GM12872 (cell line): ENCODE results near the gene KHDRBS2.

Experiments used
- TF ChIP-seq, protein P1 (sequence below): IDR thresholded peaks from 3 replicates; pipeline ENCODE4 v1.5.1; 2011; ENCODE audit warnings: low read depth, mild to moderate bottlenecking, low read length, moderate library complexity; ENCODE audit not compliant: insufficient read depth

KHDRBS2 gene

DNA sequence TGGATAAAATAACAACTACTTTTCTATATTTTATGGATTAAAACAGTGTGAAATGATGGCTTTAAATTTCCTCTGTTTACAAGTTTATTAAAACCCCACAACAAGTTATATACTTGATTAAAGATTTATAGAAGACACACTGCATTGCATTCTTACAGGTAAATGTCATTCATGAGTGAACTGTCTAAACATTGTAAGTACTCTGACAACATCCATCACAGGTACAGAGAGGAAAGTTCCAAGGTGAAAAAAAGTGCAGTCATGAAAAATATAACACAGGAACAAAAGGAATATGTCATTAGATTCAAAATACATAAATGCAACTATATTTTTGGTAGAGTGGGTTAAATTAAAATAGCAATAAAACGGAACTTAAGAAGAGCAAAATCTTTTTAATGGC, 156.9 kb downstream of the KHDRBS2 start:
- TF ChIP-seq, protein P1, sequence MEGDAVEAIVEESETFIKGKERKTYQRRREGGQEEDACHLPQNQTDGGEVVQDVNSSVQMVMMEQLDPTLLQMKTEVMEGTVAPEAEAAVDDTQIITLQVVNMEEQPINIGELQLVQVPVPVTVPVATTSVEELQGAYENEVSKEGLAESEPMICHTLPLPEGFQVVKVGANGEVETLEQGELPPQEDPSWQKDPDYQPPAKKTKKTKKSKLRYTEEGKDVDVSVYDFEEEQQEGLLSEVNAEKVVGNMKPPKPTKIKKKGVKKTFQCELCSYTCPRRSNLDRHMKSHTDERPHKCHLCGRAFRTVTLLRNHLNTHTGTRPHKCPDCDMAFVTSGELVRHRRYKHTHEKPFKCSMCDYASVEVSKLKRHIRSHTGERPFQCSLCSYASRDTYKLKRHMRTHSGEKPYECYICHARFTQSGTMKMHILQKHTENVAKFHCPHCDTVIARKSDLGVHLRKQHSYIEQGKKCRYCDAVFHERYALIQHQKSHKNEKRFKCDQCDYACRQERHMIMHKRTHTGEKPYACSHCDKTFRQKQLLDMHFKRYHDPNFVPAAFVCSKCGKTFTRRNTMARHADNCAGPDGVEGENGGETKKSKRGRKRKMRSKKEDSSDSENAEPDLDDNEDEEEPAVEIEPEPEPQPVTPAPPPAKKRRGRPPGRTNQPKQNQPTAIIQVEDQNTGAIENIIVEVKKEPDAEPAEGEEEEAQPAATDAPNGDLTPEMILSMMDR: no peak

DNA sequence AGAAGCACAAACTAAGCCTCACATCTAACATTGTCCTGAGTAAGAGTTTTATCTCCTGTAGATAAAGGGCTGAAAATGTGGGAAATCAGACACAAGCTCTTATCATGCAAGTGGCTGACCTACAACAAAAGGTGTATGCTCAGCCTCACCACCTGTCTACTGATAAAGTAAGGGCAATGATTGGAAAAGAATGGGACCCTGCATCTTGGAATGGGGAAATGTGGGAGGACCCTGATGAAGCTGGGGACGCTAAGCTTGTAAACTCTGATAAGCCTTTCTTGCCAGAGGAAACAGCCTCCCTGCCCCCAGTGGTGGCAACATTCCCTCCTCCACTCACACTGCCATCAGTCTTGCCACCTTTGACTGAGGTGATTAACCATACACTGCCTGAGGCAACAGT, 166.6 kb downstream of the KHDRBS2 start:
- TF ChIP-seq, protein P1: no peak

DNA sequence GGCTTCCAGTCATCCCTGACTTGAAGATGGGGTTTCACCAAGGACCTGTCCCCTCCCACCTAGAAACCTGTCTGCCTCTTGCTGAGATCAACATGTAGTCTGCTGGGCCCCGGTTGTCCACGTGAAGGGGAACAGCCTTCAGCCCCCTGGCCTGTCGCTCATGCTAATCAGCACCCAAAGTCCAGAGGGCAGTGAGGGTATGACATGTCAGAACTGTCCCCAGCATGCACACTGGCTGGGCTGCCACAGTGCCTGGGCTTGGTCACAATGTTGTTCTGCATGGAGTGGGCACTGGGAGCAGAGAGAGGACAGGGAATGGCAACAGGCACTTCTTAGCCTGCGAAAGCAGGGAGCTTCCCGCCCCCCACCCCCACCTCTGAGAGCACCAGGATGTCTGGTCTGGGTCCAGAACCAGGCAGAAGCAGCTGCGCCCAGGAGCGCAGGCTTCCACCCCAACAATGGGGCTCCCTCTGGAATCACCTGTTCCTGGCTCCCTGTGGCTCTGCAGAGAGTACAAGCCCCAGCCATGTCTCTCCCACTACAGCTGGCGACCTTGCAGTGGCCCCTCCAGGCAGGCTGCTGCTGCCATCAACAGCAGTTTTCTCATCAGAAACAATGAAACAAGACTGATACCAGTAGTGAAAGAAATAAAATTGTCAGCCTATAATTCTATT, 182.7 kb downstream of the KHDRBS2 start:
- TF ChIP-seq, protein P1: no peak

DNA sequence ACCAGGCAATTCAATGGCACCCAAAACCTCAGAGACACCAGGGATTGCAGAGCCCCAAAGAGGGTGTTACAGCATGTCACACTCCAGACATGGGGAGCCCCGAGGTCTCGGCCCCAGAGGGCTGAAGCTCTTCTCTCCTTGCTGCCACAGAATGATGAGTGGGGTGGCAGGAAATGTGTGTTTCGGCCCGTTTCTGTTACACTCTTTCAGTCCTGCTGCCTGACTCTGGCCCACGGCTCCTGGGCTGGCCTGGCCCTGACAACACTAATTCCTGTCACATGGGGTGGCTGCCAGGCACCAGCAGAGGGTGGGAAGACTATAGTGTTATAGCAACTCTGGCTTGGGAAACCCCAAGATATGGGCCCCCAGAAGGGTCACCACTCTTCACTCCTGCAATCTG, 183.6 kb downstream of the KHDRBS2 start:
- TF ChIP-seq, protein P1: no peak

DNA sequence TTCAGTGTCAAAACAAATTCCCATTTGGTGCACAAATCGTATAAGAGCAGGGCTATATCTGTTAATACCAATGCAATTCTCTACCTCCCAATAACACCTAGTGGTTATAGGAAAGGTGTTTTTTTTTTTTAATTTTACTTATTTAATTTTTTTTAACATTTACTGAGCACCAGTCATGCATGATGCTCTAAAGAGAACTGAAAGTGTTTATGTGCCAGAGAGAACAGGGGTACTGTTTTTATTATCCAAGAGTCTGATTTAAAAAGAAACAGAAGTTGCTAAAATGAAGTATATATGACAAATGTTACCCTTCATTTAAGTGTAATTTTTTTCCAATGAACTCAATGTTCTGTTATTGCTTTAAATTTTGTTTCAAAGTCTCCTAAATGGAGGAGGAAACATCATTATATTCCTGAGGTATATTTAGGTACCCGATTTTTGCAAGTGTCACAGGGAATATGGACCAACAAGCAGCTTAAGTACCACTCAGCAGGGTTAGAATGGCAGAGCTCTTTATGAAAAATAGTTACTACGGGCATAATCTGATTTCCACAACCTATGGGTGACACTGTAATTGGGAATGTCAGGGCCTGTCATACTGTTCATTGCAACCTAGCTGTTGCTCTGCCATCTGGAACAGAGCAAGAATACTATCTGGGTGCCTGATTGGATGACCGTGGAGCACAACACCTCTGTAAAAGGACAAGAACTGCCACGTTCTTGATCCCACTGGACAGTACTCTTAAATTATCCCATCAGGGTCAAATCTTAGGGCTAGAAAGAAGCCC, 195.4 kb downstream of the KHDRBS2 start:
- TF ChIP-seq, protein P1: no peak

DNA sequence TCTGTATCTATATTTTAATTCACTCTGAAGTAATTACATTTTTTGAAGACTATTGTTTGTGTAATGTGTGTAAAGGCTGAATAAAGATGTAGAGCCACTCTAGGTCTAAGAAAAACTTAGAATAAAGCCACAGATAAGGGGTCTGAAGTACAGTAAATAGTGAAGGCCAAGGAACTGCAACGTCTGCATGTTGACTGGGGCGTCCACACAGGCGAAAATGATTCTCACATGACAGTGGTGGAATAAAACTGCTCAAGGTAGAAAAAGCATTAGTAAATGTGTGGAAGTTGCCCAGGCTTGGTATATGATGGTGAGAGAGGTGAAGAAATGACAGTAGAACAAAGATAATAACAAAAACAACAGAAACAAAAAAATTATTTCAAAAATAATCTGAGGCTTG, 196.2 kb downstream of the KHDRBS2 start:
- TF ChIP-seq, protein P1: no peak

DNA sequence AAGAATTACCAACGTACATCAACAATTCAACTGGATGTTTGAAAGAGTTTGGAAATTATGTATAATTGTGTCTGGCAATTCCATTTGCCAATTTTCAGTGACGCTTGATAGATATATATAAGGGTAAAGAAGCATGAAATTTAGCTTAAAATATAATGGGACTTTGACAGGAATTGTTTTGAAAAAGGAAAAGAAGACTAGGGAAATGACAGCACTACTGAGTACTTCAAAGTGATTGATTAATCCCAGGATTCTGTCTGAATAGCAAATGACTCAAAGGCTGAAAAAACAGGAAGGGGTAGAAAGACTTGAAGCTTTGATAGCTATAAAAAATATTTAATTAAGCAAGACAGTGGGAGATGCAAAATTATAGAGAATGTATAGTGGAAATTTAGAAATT, 200.0 kb downstream of the KHDRBS2 start:
- TF ChIP-seq, protein P1: no peak
